GM12872 (cell line): ENCODE measurements around the gene CSTF2T.

Experiments used
- TF ChIP-seq, protein P1 (sequence below): IDR thresholded peaks from 3 replicates; pipeline ENCODE4 v1.5.1; 2011; ENCODE audit warnings: low read depth, mild to moderate bottlenecking, low read length, moderate library complexity; ENCODE audit not compliant: insufficient read depth

CSTF2T gene

DNA sequence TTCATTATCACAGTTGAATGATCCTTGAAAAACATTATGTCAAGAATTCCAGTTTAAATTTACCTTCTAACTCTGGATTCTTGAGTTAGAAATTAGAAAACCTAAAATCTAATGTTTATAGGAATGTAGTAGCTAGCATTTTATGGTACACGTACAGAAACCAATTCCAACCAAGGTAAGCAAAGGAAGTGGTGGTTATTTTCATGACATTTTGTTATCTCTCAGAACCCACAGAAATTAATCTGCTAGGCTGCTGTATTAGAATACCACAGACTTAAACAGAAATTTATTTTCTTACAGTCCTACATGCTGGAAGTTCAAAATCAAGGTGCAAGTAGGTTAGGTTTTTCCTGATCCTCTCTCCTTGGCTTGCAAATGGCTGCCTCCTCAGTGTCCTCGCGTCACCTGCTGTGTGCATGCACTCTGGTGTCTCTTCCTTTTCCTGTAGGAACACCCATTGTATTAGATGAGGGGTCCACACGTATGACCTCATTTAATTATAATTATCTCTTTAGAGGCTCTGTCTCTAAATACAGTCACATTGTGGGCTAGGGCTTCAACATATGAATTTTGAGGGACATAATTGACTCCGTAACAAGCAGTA, 8.5 kb upstream of the CSTF2T start:
- TF ChIP-seq, protein P1, sequence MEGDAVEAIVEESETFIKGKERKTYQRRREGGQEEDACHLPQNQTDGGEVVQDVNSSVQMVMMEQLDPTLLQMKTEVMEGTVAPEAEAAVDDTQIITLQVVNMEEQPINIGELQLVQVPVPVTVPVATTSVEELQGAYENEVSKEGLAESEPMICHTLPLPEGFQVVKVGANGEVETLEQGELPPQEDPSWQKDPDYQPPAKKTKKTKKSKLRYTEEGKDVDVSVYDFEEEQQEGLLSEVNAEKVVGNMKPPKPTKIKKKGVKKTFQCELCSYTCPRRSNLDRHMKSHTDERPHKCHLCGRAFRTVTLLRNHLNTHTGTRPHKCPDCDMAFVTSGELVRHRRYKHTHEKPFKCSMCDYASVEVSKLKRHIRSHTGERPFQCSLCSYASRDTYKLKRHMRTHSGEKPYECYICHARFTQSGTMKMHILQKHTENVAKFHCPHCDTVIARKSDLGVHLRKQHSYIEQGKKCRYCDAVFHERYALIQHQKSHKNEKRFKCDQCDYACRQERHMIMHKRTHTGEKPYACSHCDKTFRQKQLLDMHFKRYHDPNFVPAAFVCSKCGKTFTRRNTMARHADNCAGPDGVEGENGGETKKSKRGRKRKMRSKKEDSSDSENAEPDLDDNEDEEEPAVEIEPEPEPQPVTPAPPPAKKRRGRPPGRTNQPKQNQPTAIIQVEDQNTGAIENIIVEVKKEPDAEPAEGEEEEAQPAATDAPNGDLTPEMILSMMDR, result no peak

DNA sequence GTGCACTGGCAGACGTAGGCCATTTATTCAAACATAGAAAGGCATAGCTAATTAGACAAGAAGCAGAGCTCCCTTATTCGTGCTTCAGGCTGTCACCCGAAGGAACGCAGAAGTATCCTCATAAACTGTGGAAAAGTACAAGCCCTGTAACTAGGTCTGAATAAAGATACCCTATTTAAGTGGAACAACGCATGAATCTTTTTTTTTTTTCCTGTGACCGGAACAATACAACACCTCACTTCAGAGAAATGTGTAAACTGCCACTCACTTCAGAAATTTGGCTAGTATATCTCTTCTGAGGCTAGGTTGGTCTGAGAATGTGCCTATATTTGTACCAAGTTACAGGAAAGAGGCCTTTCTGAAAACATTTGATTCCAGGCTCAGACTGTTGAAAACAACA, 8.0 kb upstream of the CSTF2T start:
- TF ChIP-seq, protein P1, result no peak

DNA sequence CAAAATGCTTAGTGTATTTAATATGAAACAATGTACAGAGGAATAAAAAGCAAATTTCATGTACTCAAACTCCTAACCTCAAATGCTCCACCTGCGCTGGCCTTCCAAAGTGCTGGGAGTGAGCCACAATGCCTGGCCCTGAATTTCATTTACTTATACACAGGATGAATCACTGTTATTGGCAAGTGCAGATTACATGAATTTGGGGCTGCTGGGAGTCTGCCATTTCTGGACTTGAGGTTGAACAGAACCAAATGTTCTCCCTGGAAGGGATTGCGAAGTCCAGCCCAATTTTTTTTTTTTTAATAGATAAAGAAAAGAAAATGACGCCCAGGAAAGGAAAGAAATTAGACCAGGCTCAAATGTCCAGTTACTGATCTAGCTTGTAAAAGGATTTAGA, 6.8 kb upstream of the CSTF2T start:
- TF ChIP-seq, protein P1, result no peak

DNA sequence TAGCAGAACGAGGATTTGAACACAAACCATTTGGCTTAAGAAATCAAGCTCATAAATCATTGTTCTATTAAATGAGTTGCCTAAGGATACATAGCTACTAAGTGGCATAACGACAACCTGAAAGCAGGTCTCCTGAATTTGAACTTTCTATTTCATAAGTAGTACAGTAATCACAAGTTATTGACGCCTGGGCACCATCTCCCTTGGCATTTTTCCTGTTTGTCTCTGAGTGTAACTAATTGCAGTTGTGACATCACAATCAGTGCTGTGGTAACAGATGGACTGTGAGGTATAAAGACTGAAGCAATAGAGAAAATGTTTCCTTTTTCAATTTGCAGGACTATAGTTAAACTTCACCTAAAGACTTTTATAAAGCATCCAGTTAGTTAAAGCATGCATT, 6.4 kb upstream of the CSTF2T start:
- TF ChIP-seq, protein P1, result no peak

DNA sequence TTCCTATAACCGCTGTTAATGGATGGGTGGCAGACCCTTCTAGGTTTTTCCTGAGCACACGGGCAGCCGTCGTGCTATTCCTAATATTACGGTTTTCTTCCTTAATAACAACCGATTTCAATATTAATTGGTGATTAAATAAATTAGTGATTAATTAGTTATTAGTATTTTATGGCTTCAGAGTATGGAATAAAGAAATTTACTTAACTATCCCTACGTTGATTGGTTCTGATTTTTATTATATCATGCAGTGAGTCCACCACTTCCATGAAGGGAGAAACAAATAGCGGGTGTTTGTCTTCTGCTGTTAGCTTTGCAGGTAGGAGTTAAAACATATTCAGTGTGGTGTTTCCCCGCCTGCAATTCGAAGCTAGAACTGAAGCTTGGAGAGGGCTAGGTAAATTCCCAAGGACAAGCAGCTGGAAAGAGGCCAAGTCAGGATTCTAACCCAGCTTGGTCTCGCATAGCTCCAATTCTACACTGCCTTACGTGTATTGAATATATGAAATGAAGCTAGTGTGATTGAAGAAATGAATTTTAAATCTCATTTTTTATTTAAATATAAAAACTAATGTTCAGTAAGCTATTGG, 928 bp upstream of the CSTF2T start:
- TF ChIP-seq, protein P1, result no peak

DNA sequence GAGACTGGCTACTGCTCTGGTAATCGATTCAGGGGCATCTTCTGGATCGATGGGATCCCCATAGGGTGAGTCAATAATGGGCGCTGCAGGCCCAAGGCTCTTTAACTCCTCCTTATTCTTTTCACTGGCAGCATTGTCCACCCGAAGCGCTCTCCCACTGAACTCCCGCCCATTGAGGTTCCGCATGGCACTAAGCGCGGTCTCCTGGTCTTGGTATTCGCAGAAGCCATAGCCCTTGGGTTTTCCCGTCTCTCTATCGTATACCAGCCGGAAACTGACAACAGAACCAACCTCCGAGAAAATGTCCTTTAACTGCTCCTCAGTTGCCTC, 285 bp downstream of the CSTF2T start:
- TF ChIP-seq, protein P1, result no peak

DNA sequence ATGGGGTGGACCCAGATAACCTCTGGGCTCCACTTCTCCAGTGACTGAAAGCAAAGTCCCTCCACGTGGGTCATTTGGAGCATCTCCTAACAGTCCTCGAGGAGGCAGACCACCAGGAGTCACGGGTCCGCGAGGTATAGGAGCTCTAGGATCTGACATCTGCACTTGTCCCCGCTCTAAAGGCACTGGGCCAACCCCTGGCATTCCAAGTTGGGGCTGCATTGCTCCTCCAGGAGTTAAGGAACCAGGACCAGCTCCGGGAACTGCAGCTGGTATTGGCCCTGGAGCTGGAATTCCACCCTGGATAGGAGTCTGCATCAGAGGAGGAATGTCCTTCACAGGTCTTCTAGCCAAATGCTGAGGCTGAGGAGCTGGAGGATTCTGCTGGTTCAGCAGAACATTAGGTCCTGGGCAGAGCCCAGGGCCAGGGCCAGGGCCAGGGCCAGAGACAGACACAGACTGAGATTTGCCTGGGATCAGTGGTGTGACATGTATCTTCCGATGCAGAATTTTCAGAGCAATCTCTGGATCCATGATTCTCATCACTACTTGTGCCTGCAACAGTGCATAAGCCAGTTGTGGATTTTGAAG, 827 bp downstream of the CSTF2T start:
- TF ChIP-seq, protein P1, result no peak
